Stimulated activated CD4-positive, alpha-beta T cell treated with anti-CD3 and anti-CD28 coated beads, TNF-alpha, amount 100 ng/mL, for 48 hours (primary cell): Measurements from ENCODE around the gene EFEMP2.

Source experiments
- DNase-seq, 3 donors: peaks; one replicate each; pipeline ENCODE4 v3.0.0-alpha.2; 2020; ENCODE audit warnings: low read depth in 3 of 3

The EFEMP2 gene

GRCh38 chr11:65872586-65873317 lies at the start of gene EFEMP2:
TSS of gene EFEMP2 (minus strand) at chr11:65872800. CDS start at chr11:65872354, 446 bp downstream.
- no peak for DNase-seq

- DNase-seq: no peak
Observed at GRCh38 chr11:65921876-65922275, 49.3 kb upstream of the EFEMP2 start.

- DNase-seq: no peak
Observed at GRCh38 chr11:65921033-65921555, 48.5 kb upstream of the EFEMP2 start.

GRCh38 chr11:65920372-65920802 lies 47.8 kb upstream of the EFEMP2 start:
- no peak for DNase-seq

GRCh38 chr11:65919573-65920371 lies 47.2 kb upstream of the EFEMP2 start:
- peak in 1 of 3 donors; percentile 50 for DNase-seq

- DNase-seq: peak; percentile 98 to 100 (median 99)
Observed at GRCh38 chr11:65919141-65919572, 46.6 kb upstream of the EFEMP2 start, which contains the start of gene DRAP1. TSS of gene DRAP1 (plus strand) at chr11:65919426. CDS start at chr11:65919502, 76 bp downstream.

GRCh38 chr11:65918211-65919140 lies 45.9 kb upstream of the EFEMP2 start, which contains the start of gene C11orf68:
TSS of gene C11orf68 (minus strand) at chr11:65919062. CDS start at chr11:65919031, 31 bp downstream.
- DNase-seq: no peak

GRCh38 chr11:65917434-65918210 lies 45.0 kb upstream of the EFEMP2 start:
- DNase-seq: no peak

- no peak for DNase-seq
Observed at GRCh38 chr11:65917077-65917433, 44.5 kb upstream of the EFEMP2 start.

GRCh38 chr11:65916391-65916790 lies 43.8 kb upstream of the EFEMP2 start:
- no peak for DNase-seq

GRCh38 chr11:65915821-65916251 lies 43.2 kb upstream of the EFEMP2 start:
- DNase-seq: no peak

- DNase-seq: no peak
Observed at GRCh38 chr11:65915101-65915820, 42.7 kb upstream of the EFEMP2 start.

- DNase-seq: no peak
Observed at GRCh38 chr11:65912845-65913244, 40.2 kb upstream of the EFEMP2 start.

GRCh38 chr11:65911682-65912568 lies 39.3 kb upstream of the EFEMP2 start:
- no peak for DNase-seq

- no peak for DNase-seq
Observed at GRCh38 chr11:65907878-65908277, 35.3 kb upstream of the EFEMP2 start.

- no peak for DNase-seq
Observed at GRCh38 chr11:65906602-65907001, 34.0 kb upstream of the EFEMP2 start.

- DNase-seq: no peak
Observed at GRCh38 chr11:65903715-65904114, 31.1 kb upstream of the EFEMP2 start.

- DNase-seq: no peak
Observed at GRCh38 chr11:65903068-65903481, 30.5 kb upstream of the EFEMP2 start.

GRCh38 chr11:65900899-65901180 lies 28.2 kb upstream of the EFEMP2 start:
- DNase-seq: no peak
